ENCODE data around the gene HOXB2. TPM values are rescaled to one million over a fixed set of nuclear protein-coding genes. Genes with fewer than 3 reads are reported as not detected.

The HOXB2 gene
- total and polyA plus RNA-seq, 2 donors (not counting 1 experiment from before 2014, with no cell fraction given): 12.2 to 12.3 TPM

- no peak overlapping the region for H2AFZ ChIP-seq (ENCODE audit: low read length)
- TF ChIP-seq EZH2 (IDR thresholded peaks at IDR 0.05; ENCODE audit: low read length, missing control alignments): no peak
- TF ChIP-seq CTCF (conservative IDR thresholded peaks at IDR 0.05 in 1 of 2, IDR thresholded peaks at IDR 0.05 in 1 of 2; ENCODE audit: low read depth in 1 of 2, low read length in 2 of 2): no peak
- no peaks in the 10 kb centered on the region for H4K20me1 ChIP-seq (ENCODE audit: control insufficient read depth, extremely low read depth, insufficient read depth, low read length)
- no peak overlapping the region for H3K4me2 ChIP-seq (ENCODE audit: extremely low read depth, insufficient read depth, low read length)
- no peak overlapping the region for H3K27ac ChIP-seq (ENCODE audit: insufficient read depth, low read length)
- no peaks in the 10 kb centered on the region for H3K79me2 ChIP-seq (ENCODE audit: control insufficient read depth, insufficient read depth, low read length)
- no peaks in the 10 kb centered on the region for H3K9me3 ChIP-seq (ENCODE audit: control insufficient read depth, insufficient read depth, low read depth, low read length)
- no peak overlapping the region for H3K4me3 ChIP-seq (replicated peaks in 1 of 4; ENCODE audit: control extremely low read depth in 1 of 4, insufficient read depth in 1 of 4, low read depth in 3 of 4, low read length in 4 of 4)
- H3K27me3 ChIP-seq (ENCODE audit: control insufficient read depth, insufficient read depth, low read length): no peaks in the 10 kb centered on the region
- H3K9ac ChIP-seq (ENCODE audit: insufficient read depth, low read length): no peak overlapping the region
- H3K4me1 ChIP-seq (ENCODE audit: control insufficient read depth, extremely low read depth, insufficient read depth, low read length): peaks cover 11% of the 10 kb centered on the region
- peak in 1 of 2 donors; percentile 28 for DNase-seq (ENCODE audit: low read depth in 2 of 2)
- no peaks in the 10 kb centered on the region for H3K36me3 ChIP-seq (ENCODE audit: control insufficient read depth, insufficient read depth, low read length)
Observed at GRCh38 chr17:48520631-48521079, 24.3 kb downstream of the HOXB2 start.

GRCh38 chr17:48519427-48519826 is 25.5 kb downstream of the HOXB2 start:
- Histone ChIP-seq H3K4me2 (ENCODE audit: extremely low read depth, insufficient read depth, low read length) (no peak overlapping the region), H3K27ac (ENCODE audit: insufficient read depth, low read length) (no peak overlapping the region), H3K36me3 (ENCODE audit: control insufficient read depth, insufficient read depth, low read length) (no peaks in the 10 kb centered on the region), H3K79me2 (ENCODE audit: control insufficient read depth, insufficient read depth, low read length) (no peaks in the 10 kb centered on the region), H3K27me3 (ENCODE audit: control insufficient read depth, insufficient read depth, low read length) (peaks cover 2% of the 10 kb centered on the region), H4K20me1 (ENCODE audit: control insufficient read depth, extremely low read depth, insufficient read depth, low read length) (no peaks in the 10 kb centered on the region), H3K9me3 (ENCODE audit: control insufficient read depth, insufficient read depth, low read depth, low read length) (no peaks in the 10 kb centered on the region), H3K4me1 (ENCODE audit: control insufficient read depth, extremely low read depth, insufficient read depth, low read length) (peaks cover 11% of the 10 kb centered on the region), H3K9ac (ENCODE audit: insufficient read depth, low read length) (no peak overlapping the region), H2AFZ (ENCODE audit: low read length) (no peak overlapping the region), H3K4me3 (replicated peaks in 1 of 4; ENCODE audit: control extremely low read depth in 1 of 4, insufficient read depth in 1 of 4, low read depth in 3 of 4, low read length in 4 of 4) (no peak overlapping the region)
- TF ChIP-seq EZH2 (IDR thresholded peaks at IDR 0.05; ENCODE audit: low read length, missing control alignments): no peak
- no peak for TF ChIP-seq CTCF (conservative IDR thresholded peaks at IDR 0.05 in 1 of 2, IDR thresholded peaks at IDR 0.05 in 1 of 2; ENCODE audit: low read depth in 1 of 2, low read length in 2 of 2)
- DNase-seq (ENCODE audit: low read depth in 2 of 2): no peak

- no peaks in the 10 kb centered on the region for H3K79me2 ChIP-seq (ENCODE audit: control insufficient read depth, insufficient read depth, low read length)
- peaks cover 5% of the 10 kb centered on the region for H3K27me3 ChIP-seq (ENCODE audit: control insufficient read depth, insufficient read depth, low read length)
Observed at GRCh38 chr17:48517478-48517877, 27.4 kb downstream of the HOXB2 start.

More at GRCh38 chr17:48517478-48517877, 27.4 kb downstream of the HOXB2 start:
- no peaks in the 10 kb centered on the region for H3K36me3 ChIP-seq (ENCODE audit: control insufficient read depth, insufficient read depth, low read length)
- H3K27ac ChIP-seq (ENCODE audit: insufficient read depth, low read length): no peak overlapping the region
- H3K4me1 ChIP-seq (ENCODE audit: control insufficient read depth, extremely low read depth, insufficient read depth, low read length): peaks cover 9% of the 10 kb centered on the region
- no peaks in the 10 kb centered on the region for H4K20me1 ChIP-seq (ENCODE audit: control insufficient read depth, extremely low read depth, insufficient read depth, low read length)
- H2AFZ ChIP-seq (ENCODE audit: low read length): no peak overlapping the region
- no peak for TF ChIP-seq CTCF (conservative IDR thresholded peaks at IDR 0.05 in 1 of 2, IDR thresholded peaks at IDR 0.05 in 1 of 2; ENCODE audit: low read depth in 1 of 2, low read length in 2 of 2)
- TF ChIP-seq EZH2 (IDR thresholded peaks at IDR 0.05; ENCODE audit: low read length, missing control alignments): no peak
- no peak for DNase-seq (ENCODE audit: low read depth in 2 of 2)
- no peak overlapping the region for H3K4me3 ChIP-seq (replicated peaks in 1 of 4; ENCODE audit: control extremely low read depth in 1 of 4, insufficient read depth in 1 of 4, low read depth in 3 of 4, low read length in 4 of 4)
- H3K9me3 ChIP-seq (ENCODE audit: control insufficient read depth, insufficient read depth, low read depth, low read length): no peaks in the 10 kb centered on the region
- H3K4me2 ChIP-seq (ENCODE audit: extremely low read depth, insufficient read depth, low read length): no peak overlapping the region
- no peak overlapping the region for H3K9ac ChIP-seq (ENCODE audit: insufficient read depth, low read length)
